Umbilical cord (tissue), 2 donors: ENCODE data around the gene DUS1L. TPM values are rescaled to one million over a fixed set of nuclear protein-coding genes. Genes with fewer than 3 reads are reported as not detected.

ENCODE experiments used
- DNase-seq: peaks from one replicate; pipeline ENCODE4 v3.0.0-alpha.2; 2015; ENCODE audit warnings: low spot score
- total RNA-seq: library from RNA; depleted of rRNA; stranded (reverse); fragments of >200 nt; gene quantifications from one replicate; pipeline ENCODE4 v1.2.3, GENCODE V29; 2014; ENCODE audit warnings: low replicate concordance; ENCODE audit not compliant: insufficient read depth

The DUS1L gene
- total RNA-seq, 1 donor from 2014 or later = 83.3 TPM

DNA sequence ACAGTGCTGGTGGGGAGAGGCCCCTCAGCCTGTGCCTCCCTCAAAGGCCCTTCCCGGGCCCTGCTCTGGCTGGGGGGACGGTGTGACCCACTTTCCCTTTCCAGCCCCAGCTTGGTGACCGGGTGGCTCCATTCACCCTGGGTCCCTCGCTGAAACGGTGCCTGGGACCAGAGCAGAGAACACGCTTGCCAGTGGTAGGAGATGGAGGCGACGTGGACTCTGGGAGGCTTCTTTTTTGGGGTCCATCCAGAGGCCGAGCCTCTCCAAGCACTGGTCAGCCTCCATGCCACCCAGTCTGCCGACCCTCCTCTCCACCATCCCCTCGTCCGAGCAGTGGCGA, 50.7 kb downstream of the DUS1L start:
- no peak for DNase-seq

DNA sequence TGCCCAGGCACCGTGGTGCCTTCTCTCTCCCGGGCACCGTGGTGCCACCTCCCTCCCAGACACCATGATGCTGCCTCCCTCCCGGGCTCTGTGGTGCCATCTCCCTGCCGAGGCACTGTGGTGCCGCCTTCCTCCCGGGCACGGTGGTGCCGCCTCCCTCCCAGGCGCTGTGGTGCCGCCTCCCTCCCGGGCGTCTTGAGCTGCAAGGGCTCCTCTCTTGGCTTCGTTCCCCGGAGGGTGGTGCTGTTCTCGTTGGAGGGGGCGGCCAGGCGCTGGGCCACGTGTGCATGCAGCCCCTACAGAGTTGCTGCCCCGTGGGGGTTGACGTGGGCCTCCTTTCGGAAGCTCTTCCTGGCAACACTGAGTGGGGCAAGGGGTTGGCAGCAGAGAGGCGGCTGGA, 51.2 kb downstream of the DUS1L start:
- DNase-seq = no peak

DNA sequence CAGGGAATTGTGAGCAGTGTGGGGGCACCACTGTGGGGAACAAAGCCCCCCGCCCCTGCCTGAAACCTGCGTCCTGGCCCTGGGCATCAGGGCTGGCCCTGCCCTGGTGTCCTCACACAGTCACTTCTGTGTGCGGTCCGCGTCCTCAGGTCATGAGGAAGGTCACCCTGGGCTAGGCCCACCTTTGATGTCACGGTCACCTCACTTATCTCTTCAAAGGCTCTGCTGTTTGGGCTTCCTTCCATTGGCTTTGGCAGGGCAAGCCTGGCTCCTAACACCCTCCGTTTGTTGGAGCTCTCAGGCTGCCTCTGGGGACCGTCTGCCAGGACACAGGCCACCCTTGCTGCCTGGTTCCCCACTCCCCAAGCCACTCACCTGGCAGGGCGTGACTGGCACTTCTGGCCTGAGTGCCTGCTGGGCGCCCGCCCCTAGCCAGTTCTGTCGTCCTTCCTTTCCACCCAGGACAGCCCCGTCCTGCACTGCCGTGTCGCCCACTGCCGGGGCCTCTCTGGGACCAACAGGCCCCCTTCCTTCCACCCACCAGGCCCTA, 51.8 kb downstream of the DUS1L start:
- no peak for DNase-seq

- peak; percentile 84 for DNase-seq
These were observed 52.3 kb downstream of the DUS1L start for GRCh38 chr17:82013341-82013740.

DNA sequence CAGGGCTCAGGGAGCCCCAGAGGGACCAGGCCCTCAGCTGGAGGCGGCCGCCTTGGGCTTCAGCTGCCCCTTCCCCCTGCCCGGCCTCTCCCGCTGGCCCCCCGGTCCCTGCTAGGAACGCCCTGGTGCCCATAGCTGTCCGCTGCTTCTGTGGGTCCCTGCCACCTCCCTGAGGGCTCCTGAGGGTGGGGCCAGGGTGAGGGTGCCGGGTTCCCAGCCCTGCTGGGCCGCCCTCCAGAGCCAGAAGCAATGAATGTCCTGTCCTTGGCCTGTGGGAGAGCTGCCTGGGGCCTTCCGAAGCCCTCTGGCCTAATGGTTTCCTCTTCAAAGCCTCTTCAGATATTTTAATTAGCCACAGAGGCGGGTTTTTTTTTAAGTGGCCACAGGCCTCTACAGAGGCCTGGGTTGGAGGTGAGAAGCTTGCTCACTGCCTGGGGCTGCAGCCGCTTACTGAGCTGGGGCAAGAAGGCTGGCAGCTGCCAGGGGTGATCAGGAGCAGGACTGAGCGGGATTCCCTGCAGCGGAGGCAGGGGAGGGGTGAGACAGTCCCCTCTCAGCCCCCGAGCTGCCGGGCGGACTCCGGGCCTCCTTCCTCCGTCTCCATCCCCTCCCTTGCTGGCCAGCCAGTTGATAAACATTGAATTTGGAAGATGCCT, 52.8 kb downstream of the DUS1L start:
- no peak for DNase-seq

DNA sequence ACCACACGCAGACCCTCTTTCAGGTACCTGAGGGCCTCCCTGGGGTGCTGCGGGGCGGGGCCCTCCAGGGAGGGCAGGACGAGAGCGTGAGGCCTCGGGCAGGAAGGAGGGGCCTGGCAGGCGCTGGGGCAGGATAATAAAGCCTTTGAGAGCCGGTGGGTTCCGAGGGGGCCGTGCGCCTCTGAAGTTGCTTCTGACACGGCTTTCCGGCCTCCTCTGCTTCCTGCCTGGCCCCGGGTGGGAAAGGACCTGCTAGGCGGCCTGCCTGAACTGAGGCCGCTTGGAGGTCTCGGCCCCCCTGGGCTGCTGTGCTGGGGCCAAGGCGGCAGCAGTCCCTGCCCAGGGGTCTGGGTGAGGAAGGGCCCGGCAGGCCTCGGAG, 53.4 kb downstream of the DUS1L start:
- DNase-seq = no peak

- no peak for DNase-seq
These were observed 53.9 kb downstream of the DUS1L start for GRCh38 chr17:82011617-82012187.

- no peak for DNase-seq
These were observed 54.8 kb downstream of the DUS1L start for GRCh38 chr17:82010575-82011525.

DNA sequence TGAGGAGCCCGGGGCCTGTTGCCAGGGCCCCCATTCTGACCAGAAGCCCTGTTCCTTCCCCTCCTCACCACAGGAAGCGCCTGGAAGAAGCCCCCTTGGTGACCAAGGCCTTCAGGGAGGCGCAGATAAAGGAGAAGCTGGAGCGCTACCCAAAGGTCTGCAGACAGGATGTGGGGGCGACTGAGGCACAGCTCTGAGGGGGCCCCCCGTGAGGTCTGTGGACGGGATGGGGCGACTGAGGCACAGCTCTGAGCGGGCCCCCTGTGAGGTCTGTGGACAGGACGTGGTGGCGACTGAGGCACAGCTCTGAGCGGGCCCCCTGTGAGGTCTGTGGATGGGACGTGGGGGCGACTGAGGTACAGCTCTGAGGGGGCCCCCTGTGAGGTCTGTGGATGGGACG, 56.2 kb downstream of the DUS1L start:
- no peak for DNase-seq

GRCh38 chr17:82008941-82009405, 56.6 kb downstream of the DUS1L start:
- no peak for DNase-seq

DNA sequence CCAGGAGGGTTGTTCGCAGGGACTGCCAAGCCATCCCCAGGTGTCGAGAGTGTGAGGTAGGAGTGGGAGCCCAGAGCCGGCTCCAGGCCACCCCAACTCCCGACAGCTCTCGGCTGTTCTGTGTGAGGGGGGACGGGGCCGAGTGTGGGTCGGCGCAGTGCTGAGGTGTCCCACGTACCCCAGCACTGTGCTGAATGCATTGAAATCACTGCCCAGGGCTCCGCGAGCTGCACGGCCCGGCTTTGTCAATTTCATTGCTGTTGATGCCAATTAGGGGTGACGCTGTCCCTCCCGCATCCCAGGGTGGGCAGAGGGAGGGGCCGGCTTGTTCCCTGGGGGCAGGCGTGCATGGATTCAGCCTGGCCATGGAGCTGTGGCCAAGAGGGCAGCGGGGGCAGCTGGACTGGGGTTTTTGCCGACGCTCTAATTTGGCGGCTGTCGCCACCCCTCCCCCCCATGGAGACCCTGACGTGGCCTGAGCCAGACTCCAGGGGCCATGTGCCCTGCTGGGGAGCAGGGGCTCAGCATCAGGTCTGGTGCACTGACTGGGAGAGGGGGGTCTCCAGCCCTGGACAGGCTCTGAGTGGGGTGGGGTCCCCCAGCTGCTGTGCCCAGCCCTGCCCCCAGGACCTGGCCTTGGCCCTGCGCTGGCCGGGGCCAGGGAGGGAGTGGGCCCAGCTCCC, 57.2 kb downstream of the DUS1L start:
- no peak for DNase-seq

Other genes starting within 250 kb of the DUS1L start
- gene MCRIP1, start 232.5 kb downstream of the DUS1L start, total RNA-seq = 64.0 TPM
- 4.1 TPM for gene PPP1R27, start 230.8 kb downstream of the DUS1L start, total RNA-seq
- gene P4HB, start 205.3 kb downstream of the DUS1L start, total RNA-seq = 844 TPM
- gene ARHGDIA, start 194.5 kb downstream of the DUS1L start, total RNA-seq = 57.5 TPM
- gene ALYREF, start 174.2 kb downstream of the DUS1L start, total RNA-seq = 96.8 TPM
- gene ANAPC11, start 174.1 kb downstream of the DUS1L start, total RNA-seq = 103 TPM
- 1.4 TPM for gene NPB, start 163.6 kb downstream of the DUS1L start, total RNA-seq
- gene PCYT2, start 154.4 kb downstream of the DUS1L start, total RNA-seq = 21.2 TPM
- 9.9 TPM for gene SIRT7, start 147.6 kb downstream of the DUS1L start, total RNA-seq
- gene MAFG, start 138.1 kb downstream of the DUS1L start, total RNA-seq = 8.4 TPM
- 77.5 TPM for gene PYCR1, start 128.5 kb downstream of the DUS1L start, total RNA-seq
- gene MYADML2, start 118.6 kb downstream of the DUS1L start, total RNA-seq = 0.72 TPM
- gene NOTUM, start 104.6 kb downstream of the DUS1L start, total RNA-seq = not detected
- 24.1 TPM for gene ASPSCR1, start 88.2 kb downstream of the DUS1L start, total RNA-seq
- gene CENPX, start 42.9 kb downstream of the DUS1L start, total RNA-seq = 1.2 TPM
- gene LRRC45, start 42.5 kb downstream of the DUS1L start, total RNA-seq = 4.6 TPM
- gene RAC3, start 34.1 kb downstream of the DUS1L start, total RNA-seq = 8.7 TPM
- 22.4 TPM for gene DCXR, start 28.1 kb downstream of the DUS1L start, total RNA-seq
- 33.2 TPM for gene RFNG, start 14.0 kb downstream of the DUS1L start, total RNA-seq
- gene GPS1, start 13.9 kb downstream of the DUS1L start, total RNA-seq = 39.7 TPM
- 14.2 TPM for gene FASN, start 32.4 kb upstream of the DUS1L start, total RNA-seq
- gene CCDC57, start 147.0 kb upstream of the DUS1L start, total RNA-seq = 17.1 TPM
- gene SLC16A3, start 163.2 kb upstream of the DUS1L start, total RNA-seq = 140 TPM
- 50.3 TPM for gene CSNK1D, start 207.9 kb upstream of the DUS1L start, total RNA-seq